GM19238 (cell line): ENCODE results near the gene CEP112.

Experiments used
- DNase-seq: peaks from one replicate; pipeline ENCODE4 v3.0.0; 2011; ENCODE audit warnings: low spot score; ENCODE audit not compliant: insufficient read length

Gene CEP112

DNA sequence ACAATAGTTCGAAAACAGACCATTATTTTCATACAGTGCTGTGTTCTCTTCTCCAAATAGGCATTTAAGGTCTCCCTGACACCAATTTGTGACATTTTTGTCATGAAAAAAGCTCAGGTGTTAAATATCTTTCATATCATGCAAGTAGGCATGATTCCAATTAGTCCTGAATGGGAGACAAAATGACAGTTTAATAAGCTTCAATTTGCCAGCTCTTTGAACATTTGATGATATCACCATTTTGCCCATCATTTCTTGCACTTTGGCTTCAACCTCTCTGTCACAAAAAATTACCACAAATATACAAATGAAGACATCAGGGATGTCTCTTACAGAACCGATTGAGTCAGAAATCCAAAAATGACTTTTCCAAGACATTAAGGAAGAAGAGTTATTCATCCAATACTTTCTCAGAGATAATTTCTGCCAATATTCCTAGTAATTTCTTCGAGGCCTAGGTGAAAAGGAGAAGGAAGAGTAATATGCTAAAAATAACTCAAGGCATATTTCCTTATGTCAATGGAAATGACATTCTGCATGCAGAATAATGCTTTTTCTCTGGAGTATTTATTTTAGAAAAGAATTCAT lies 298.1 kb downstream of the CEP112 start:
- no peak for DNase-seq

DNA sequence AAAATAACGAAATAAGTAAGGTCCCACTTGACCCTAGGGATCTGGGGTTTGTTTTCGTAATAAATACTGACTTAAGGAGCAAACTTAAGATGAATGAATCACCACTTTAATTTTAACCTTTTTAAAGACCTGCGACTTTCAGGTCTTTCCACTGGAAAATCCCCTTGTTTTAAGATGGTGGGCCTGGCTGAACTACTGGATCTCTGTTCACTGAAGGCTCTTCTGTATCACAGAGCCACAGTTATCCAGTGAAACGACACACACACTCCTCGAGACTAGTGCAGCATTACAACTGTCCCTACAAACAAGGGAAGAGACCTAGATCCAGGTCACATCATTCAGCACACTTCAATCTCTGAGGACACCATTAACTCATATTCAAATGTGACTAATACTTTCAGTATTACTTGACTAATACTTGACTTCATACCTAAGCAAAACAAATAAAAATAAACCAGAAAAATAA lies 299.0 kb downstream of the CEP112 start:
- DNase-seq: no peak

DNA sequence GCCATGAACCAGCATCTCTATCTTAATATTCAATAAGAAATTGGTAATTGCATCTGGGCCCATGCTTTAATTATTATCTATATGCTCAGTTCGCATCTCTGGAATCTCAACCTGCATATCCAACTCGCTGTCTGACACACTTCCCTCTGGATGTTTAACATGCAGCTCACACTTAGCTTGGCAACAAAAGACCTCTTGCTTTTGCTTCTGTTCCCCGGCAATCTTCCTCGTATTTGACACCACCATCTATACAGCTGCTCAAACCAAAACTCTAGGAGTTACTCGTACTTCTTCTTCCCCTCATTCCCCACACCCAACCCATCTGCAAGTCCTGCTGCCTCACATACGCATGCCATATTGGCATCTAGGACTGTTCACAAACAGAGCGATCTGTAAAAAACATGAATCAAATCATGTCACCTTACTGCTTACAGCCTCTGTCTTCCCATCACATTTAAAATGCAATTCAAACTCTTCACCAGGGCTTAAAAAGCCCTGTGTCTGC lies 300.6 kb downstream of the CEP112 start:
- no peak for DNase-seq

DNA sequence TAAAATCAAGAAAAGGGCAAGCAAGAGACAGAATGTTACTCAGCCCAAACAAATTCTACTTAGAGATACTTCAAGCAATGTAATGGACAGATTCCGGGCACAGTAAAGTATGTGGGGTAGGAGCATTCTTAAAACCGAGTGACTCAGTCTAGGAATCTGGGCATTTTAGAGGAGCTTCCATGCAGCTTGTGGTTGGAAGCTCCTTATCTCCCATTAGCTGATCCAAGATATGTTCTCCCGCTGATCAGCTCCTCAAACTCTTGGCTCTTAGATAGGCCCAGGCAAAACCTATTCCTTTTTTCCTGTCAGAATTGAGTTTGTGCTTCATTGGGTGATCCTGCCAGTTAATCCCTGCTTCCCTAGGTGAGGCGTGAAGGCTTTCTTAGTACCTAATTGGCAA lies 303.3 kb downstream of the CEP112 start:
- no peak for DNase-seq

DNA sequence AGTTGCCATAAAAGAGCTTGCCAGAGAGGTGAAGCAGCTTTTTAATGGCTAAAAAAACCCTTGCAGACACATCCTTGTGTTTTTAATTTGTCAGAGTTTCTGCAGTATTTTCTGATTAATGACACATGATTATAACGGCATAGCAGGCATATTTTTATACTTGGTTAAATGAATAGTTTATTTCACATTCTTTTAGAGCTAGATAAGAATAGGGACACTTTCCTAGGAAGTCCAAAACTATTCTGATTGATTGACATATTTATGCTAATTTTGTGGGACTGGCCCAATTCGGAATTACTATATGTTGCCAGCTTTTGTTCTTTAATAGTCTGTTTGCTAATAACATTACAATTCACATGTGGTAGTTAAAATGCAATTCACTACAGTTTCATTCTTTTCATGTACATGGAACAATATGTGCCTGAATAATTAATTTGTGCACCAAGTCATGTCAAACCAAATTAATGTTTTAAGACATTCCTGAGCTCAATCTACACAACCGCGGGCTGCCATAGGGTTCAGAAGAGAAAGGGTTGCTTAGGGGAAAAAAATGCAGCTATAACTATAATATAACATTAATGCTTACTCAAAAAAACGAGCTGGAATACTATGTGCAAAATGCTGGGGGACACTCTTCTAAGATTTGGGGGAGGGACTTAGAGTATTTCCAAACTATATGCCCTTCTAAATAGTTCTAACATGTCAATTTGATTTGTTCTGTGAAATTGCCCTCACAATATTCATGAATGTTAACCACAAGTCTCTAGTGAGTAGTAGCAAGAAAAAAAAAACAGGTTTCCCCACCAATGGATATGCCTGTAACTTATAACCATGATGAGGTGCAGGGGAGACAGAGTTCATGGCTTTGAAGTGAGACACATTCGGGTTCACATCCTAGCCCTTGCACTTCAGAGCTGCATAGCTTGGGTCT lies 305.4 kb downstream of the CEP112 start:
- no peak for DNase-seq

DNA sequence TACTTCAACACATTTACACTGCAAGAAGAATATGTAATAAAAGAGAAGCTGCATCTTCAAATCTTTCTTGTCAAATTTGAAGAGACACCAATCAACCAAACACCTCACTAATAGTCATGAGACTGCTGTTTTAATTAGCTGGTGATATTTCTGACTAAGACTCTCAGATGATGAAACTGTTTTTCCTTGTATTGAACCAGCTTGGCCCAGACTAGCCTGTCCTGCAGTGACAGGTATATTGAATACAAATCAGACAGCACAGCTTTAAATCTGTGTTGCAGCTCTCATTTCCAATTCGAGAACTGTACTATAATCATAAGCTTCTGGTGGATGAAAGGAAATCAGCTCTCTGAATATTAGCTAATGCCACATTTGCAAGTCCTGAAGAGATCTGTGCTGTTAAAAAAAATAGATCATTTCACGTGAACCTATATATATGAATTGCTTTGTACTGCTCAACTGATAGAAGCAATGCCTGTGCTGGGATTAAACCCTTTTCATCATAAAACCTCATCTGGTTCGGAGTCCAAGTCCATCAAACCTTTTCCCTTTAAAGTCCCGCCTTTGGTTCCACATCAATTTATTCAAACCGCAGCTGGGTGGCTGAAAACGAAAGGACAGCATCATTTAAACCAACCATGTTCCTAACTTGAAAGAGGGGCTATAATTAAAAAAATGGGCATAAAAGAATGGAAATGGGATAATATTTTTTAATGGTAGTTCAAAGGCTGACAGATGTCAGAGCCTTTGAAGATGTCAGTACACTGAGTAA lies 306.2 kb downstream of the CEP112 start:
- no peak for DNase-seq

DNA sequence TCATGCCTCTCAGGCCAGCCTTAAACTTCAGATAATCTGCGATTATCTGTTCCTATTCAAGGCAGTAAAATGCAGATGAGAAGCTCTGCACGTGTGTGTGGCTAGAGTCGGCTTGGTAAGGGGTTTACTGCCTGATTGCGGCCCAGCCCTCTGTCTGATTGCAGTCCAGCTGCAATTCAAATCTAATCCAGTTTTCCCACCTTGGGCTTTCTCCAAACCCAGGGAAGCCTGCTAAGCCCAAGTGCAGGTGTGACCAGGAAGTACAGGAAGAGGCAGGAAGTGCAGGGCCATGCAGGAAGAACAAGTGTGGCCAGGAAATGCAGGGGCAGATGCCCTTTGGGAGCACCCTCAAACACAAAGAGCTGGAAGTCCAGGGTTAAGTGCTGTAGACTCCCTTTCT lies 314.9 kb downstream of the CEP112 start:
- DNase-seq: no peak

DNA sequence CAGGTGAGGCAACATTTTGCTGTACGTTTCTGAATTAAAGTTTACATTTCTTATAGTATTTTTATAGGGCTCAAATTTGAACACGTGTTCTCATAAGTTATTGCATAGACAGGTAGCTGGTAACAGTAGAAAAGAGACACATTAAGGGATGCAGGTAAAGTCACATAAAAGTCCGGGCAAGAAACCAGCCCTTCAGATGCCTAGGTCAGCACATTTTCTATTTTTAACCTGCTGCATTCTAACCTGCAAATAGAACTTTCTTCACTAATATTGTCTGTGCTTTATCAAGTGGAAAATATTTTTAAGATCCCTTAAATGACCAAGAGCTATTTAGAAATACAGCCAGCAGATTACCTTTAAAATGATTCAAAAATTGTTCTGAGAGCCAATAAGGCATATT lies 323.1 kb downstream of the CEP112 start:
- DNase-seq: no peak

DNA sequence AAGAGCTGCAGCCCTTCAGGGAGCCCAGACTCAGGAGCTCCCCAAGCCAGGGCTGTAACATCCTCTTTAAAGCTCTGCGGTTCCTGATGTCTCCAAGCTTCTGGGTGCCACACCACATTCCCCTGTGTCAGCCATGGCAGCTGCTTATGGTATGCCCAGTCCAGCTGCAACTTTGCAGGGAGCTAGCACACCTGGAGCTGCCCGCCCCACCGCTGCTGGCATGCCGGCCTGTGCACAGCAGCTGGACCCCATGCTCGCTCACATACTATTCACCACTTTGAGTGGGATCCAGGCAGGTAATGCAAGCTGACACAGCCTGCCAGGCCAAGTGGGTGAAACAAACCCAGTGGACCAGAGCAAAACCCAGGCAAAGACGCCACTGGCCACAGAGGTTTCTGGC lies 324.9 kb downstream of the CEP112 start:
- no peak for DNase-seq

DNA sequence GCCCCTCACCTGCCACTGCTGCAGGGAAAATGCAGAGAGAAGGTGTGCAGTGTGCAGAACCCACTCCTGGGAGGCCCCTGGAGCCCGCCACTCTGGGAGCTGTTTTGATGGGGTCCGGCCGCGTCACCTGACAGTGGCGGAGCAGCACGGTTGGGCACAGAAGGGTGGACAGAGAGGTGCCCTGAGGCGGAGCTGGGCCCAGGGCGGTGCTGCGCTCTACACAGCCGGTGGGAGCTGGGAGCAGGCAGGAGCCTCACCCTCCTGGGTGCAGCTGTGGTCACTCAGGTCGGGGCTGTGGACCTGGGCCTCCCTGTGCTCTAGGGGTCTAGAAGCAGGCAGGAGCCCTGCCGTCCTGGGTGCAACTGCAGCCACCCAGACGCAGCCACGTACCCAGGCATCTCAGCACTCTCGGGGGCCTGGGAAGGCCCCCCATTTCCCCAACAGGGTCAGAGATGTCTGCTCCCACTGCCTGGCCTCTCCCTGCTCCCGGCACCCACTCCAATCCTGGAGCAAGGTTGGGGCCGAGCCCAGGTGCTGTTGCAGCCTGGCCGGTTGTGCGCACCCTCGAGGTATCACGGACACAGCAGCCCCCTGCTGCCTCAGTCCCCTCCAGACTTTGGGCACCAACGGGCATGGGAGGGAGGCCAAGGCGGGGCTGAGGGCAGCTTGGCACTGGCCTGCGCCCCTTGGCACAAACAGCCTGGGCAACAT lies 326.1 kb downstream of the CEP112 start:
- no peak for DNase-seq

DNA sequence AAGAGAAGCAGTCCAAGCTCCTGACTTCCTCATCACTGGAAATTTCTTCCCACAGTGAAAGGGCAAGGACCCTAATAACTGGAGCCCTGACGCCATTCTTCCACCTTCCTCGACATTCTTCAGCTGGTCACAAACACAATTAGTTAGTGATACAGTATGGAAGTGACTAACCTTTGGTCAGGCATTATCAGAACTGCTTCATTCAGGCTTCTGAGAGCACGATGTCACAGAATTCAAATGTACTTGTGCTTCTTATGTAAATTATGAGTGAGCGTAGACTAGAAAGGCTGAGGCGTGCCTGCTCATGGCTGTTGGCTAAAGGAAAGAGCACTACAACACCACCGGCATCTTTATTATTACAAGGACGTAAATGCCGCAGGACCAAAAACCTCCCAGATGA lies 327.5 kb downstream of the CEP112 start:
- DNase-seq: no peak

DNA sequence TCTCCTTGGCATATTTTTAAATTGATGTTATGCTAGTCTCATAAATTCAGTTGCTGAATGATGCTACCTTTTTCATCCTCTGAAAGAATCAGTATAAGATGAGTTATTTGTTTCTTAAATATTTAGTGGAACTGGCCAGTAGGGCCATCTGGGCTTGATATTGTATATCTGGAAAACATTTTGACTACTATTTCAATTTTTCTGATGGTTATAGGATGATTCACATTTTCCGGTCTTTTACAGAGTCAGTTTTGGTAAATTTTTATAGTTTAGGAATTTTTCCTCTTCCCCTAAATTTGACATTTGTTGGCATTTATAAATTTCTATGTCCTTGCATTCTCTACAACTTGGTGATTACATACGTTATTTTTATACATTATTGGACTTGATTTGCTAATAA lies 334.2 kb downstream of the CEP112 start:
- no peak for DNase-seq

DNA sequence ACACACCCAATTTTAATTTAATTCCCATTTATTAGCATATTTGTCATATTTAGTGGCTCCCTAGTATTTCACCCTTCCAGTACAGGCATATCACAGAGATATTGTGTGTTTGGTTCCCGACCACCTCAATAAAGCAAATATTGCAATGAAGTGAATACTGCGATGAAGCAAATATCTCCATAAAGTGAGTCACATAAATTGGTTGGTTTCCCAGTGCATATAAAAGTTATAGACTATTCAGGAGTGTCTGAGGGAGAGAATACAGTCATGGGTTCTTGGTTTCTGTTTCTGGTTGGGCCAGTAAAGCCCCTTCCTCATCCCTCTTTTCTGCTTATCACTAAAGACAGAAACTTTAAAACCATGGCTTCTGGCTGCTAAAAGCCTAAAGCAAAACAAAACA lies 335.1 kb downstream of the CEP112 start:
- no peak for DNase-seq

DNA sequence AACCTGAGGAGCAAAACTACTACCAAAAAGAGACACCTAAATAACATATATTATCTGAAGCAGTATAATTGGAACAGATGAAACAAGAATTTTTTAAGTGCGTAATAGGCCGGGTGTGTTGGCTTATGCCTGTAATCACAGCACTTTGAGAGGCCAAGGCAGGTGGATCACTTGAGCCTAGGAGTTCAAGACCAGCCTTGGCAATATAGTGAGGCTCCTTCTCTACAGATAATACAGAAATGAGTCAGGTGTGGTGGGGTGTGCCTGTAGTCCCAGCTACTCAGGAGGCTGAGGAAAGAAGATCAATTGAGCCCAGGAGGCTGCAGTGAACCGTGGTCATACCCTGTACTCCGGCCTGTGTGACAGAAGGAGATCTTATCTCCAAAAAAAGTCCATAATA lies 336.3 kb downstream of the CEP112 start:
- no peak for DNase-seq

DNA sequence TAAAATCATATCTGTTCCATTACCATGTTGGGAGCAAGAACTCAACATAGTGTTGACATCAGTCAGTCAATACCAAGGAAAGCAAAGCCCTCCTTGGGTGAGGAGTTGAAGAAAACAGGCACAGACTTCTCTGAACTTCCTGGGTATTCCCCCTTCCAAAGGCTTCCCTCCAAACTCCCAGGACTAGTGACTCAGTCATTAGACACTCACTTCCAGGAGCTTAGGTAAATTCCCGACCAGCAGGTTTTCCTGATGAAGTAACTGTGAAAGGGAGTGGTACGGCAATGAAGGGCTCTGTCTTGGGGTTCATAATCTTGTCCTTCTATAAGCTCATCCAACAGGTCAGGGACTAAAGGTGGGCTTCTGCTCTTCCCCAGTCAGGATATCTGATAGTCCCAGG lies 336.7 kb downstream of the CEP112 start:
- DNase-seq: no peak

DNA sequence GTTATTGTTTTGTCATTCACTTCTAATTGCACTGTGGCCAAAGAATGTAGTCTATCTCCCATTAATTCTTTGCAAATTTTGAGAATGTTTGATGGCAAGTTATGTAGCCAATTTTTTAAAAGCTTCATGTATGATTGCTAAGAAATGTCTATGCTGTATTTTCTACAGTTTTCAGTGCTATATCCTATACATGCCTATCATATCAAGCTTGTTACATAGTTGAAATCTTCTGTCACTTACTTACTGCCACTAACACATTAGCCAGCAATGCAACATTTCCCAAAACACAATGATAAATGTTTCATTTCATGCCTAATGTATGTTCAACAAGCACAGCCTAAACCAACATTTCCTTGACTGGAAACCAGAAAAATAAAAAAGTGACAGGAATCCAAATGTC lies 338.1 kb downstream of the CEP112 start:
- DNase-seq: no peak

DNA sequence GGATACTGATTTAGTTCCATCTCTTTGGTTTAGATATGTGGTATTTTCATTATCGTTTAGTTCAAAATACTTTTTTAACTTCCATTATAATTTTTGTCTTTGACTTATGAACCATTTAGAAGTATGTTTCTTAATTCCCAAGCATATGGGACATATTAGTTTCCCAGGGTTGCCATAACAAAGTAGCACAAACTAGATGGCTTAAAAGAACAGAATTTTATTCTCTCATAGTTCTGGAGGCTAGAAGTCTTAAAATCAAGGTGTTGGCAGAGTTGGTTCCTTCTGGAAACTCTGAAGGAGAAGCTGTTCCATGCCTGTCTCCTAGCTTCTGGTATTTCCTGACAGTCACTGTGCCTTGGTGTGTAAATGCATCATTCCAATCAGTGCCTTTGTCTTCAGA lies 339.0 kb downstream of the CEP112 start:
- no peak for DNase-seq

DNA sequence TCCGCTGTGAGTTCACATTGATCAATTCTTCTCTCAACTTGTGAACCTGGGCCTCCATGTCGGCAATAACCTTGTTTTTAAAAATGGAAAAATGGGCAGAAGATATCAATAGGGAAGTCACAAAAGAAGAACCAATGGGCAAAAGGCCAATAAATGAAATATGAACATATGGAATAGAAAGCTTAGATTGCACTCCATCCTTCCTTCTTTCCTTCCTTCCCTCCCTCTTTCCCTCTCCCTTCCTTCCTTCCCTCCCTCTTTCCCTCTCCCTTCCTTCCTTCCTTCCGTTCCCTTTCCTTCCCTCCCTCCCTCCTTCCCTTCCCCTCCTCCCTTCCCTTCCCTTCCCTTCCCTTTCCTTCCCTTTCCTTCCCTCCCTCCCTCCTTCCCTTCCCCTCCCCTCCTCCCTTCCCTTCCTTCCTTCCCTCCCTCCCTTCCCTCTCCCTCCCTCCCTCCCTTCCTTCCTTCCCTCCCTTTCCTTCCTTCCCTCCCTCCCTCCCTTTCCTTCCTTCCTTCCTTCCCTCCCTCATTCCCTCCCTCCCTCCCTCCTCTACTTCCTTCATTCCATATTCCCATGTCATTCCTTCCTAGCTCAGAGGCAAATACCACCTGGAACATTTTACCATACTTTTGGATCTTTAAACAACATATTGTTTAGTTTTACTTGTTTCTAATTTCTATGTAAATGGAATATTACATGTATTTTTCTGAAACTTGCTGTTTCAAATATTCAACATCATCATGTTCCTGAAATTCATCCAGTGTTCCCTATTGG lies 339.8 kb downstream of the CEP112 start:
- no peak for DNase-seq

DNA sequence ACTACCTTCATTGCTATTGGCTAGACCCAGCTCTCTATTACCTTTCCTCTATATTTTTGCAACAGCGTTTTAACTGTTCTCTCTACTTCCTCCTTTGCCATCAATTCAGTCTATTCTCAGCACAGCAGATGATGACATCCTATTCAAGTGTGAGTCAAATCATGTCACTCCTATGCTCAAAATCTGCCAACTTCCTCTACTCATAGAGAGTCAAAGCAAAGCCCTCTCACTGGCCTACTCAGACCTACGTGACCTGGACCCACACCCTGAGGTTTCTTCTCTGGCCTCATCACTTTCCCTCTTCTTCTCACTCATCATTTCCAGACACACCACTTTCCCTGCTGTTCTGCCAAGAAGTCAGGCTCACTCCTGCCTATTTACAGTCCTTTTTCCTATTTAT lies 341.4 kb downstream of the CEP112 start:
- DNase-seq: no peak

DNA sequence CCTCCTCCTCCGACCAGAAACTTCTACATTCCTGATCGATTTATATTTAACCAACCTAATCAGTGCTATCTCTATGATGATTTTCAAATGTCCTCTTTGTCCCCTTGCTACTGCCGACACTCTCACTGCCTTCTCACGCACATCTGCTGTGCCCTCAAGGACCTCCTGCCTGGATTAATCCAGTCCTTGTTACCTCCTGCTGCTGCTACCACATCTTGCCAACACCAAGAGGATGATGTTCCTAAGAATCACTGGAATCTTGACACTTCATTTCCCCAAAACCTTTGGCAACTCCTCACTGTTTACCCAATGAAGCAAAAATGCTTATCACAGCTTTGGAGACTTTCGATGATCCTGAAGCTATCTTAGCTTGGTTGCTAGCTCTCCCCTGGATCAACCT lies 343.2 kb downstream of the CEP112 start:
- no peak for DNase-seq

DNA sequence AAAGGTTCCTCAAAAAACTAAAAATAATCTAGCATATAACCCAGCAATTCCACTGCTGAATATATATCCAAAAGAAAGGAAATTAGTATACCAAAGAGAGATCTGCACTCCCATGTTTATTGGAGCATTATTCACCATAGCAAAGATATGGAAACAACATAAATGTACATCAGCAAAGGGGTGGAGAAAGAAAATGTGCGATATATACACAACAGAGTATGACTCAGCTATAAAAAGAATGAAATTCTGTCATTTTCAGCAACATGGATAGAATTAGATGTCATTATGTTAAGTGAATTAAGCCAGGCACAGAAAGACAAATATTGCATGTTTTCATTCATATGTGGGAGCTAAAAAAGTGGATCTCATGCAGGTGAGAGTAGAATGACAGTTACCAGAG lies 350.8 kb downstream of the CEP112 start:
- no peak for DNase-seq
